Activated T-cell treated with anti-CD3 and anti-CD28 coated beads, Interleukin-2, amount 50 U/mL, for 72 hours (primary cell): ENCODE measurements around the gene PACS2. TPM values are rescaled to one million over a fixed set of nuclear protein-coding genes. Genes with fewer than 3 reads are reported as not detected.

Source experiments
- ATAC-seq, 2 donors: fragments of 150-1000 bp; cut with Tn5 transposase; replicated peaks in 1 of 2; 2 replicates each; pipeline ENCODE4 v1.10.0; 2021; ENCODE audit warnings: moderate library complexity in 2 of 2, mild to moderate bottlenecking in 1 of 2
- DNase-seq, 2 donors: peaks; one replicate each; pipeline ENCODE4 v3.0.0; 2021 to 2022; ENCODE audit warnings: mixed read lengths in 1 of 2
- H3K27ac Mint-ChIP-seq: one replicate; pipeline ENCODE4 v1.8.0; 2022; ENCODE audit warnings: mild to moderate bottlenecking, moderate library complexity, mixed read lengths
- H3K27me3 Mint-ChIP-seq: one replicate; pipeline ENCODE4 v1.8.0; 2022; ENCODE audit warnings: low read depth, mixed read lengths
- H3K36me3 Mint-ChIP-seq, 2 donors: one replicate each; pipeline ENCODE4 v1.8.0; 2022; ENCODE audit warnings: mixed read lengths in 2 of 2, mild to moderate bottlenecking in 1 of 2; ENCODE audit not compliant: insufficient read depth in 2 of 2
- H3K4me1 Mint-ChIP-seq: one replicate; pipeline ENCODE4 v1.8.0; 2022; ENCODE audit warnings: low read depth, mixed read lengths
- H3K4me3 Mint-ChIP-seq, 2 donors: one replicate each; pipeline ENCODE4 v1.8.0; 2022; ENCODE audit warnings: mild to moderate bottlenecking in 2 of 2, mixed read lengths in 2 of 2, moderate library complexity in 2 of 2
- H3K9me3 Mint-ChIP-seq, 2 donors: one replicate each; pipeline ENCODE4 v1.8.0; 2022; ENCODE audit warnings: mixed read lengths in 2 of 2
- total RNA-seq, 2 donors: library from RNA; stranded (reverse); gene quantifications; one replicate each; pipeline ENCODE4 v1.2.3, GENCODE V29; 2022

The PACS2 gene
- total RNA-seq, 2 donors from 2014 or later: 36.5 to 44.9 TPM

- Mint-ChIP-seq H3K4me3 (no peak overlapping the region), H3K36me3 (no peaks in the 10 kb centered on the region), H3K4me1 (peaks cover 7% of the 10 kb centered on the region), H3K9me3 (no peaks in the 10 kb centered on the region), H3K27ac (no peak overlapping the region), H3K27me3 (no peaks in the 10 kb centered on the region)
- DNase-seq (no peak), ATAC-seq (no peak)
Observed at GRCh38 chr14:105390849-105391500, 76.4 kb downstream of the PACS2 start.

DNA sequence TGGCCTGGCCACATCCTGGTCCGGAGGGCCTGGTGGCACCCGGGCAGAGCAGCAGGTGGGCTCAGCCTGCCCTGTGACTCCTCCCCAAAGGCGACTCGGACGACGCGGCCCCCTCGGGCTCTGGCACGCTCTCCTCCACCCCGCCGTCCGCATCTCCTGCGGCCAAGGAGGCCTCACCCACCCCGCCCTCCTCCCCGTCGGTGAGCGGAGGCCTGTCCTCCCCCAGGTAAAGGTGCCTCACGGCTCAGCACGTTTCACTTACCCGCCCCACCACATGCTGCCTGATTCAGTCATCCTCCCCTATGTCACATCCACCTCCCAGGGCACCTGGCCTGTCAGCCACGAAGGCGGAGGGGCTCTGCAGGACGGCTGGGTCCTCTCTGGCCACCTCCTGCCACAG is 77.0 kb downstream of the PACS2 start:
- ATAC-seq (no peak), DNase-seq (no peak)
- Mint-ChIP-seq H3K36me3 (no peaks in the 10 kb centered on the region), H3K4me1 (peaks cover 7% of the 10 kb centered on the region), H3K27me3 (no peaks in the 10 kb centered on the region), H3K27ac (no peak overlapping the region), H3K9me3 (no peaks in the 10 kb centered on the region), H3K4me3 (no peak overlapping the region)

- no peaks in the 10 kb centered on the region for H3K27me3 Mint-ChIP-seq
Observed at GRCh38 chr14:105392131-105393090, 77.9 kb downstream of the PACS2 start.

DNA sequence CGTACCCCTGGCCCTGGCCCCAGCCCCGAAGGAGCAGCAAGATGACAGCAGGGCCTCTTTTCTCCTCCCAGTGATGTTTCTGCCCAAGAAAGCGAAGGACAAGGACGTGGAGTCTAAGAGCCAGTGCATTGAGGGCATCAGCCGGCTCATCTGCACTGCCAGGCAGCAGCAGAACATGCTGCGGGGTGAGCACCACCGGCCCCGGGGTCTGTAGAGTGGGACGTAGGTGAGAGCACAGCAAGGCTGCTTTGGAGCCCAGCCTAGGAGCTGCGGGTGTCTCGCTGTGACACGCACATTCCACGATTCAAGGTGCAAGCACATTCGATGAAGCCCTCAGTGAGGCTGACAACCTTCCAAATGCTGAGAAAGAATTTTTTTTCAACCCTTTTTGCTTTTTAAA is 78.6 kb downstream of the PACS2 start:
- DNase-seq (no peak), ATAC-seq (no peak)
- Mint-ChIP-seq H3K27ac (no peak overlapping the region), H3K9me3 (no peaks in the 10 kb centered on the region), H3K36me3 (no peaks in the 10 kb centered on the region), H3K4me3 (no peak overlapping the region), H3K4me1 (peaks cover 7% of the 10 kb centered on the region), H3K27me3 (no peaks in the 10 kb centered on the region)

More at GRCh38 chr14:105392131-105393090, 77.9 kb downstream of the PACS2 start:
- no peaks in the 10 kb centered on the region for H3K36me3 Mint-ChIP-seq
- ATAC-seq (no peak), DNase-seq (no peak)
- no peaks in the 10 kb centered on the region for H3K9me3 Mint-ChIP-seq
- H3K27ac Mint-ChIP-seq: no peak overlapping the region
- H3K4me1 Mint-ChIP-seq: peaks cover 7% of the 10 kb centered on the region
- H3K4me3 Mint-ChIP-seq: no peak overlapping the region

DNA sequence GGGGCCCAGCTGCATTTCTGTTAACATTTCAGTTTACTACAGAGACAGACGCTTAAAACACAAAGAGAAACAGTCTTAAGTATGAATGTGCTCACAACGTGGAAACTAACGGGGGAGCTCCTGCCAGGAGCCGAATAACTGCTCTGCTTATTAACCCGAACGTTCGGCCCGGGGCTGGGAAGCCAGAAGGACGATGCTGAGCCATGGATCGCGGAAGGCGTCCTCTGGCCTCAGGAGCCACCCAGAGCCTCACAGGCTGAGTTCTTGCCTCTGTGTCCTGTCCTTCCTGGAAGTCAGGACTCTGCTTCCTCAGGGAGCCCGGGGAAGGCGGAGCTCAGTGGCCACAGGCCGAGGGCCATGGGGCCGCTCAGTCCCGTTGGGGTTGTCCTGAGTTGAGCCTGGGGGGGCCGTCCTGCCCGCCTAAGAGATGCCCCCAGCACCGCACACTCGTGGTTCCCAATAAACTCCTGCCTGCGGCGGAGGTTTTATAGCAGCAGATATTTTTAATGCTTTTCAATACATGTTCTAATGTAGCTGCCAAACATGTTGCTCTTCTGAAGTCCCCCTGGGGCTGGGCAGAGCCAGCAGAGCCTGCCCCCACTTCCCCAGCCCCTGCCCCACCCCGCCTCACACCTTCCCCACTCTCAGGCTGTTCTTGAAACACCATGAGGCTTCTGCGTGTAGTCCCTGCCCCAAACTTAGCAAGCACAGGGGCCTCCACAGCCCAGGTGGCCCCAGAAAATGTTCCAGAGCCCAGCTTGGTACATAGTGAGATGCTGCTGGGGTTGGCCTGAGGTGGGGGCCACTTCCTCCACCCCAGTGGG is 80.4 kb downstream of the PACS2 start:
- no peak overlapping the region for H3K4me3 Mint-ChIP-seq
- peaks cover 6% of the 10 kb centered on the region for H3K4me1 Mint-ChIP-seq
- H3K9me3 Mint-ChIP-seq: no peaks in the 10 kb centered on the region
- H3K36me3 Mint-ChIP-seq: peaks cover 0 to 2% of the 10 kb centered on the region in 2 donors
- no peak for DNase-seq
- ATAC-seq: no peak
- no peaks in the 10 kb centered on the region for H3K27me3 Mint-ChIP-seq
- H3K27ac Mint-ChIP-seq: no peak overlapping the region

DNA sequence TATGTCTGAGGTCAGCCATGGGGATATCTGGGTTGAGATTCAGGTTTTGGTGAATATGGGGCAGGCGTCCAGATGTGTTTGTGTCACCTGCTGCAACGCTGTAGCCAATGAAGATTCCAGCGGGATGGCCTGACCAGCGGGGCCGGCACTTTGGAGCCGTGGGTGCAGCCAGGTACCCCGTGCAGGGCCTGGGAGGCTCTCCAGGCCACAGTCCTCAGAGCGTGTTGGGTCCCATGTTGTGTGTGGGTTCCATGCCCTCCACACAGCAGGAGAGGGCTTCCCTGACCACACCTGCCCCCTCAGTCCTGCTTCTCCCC is 80.9 kb downstream of the PACS2 start:
- ATAC-seq (no peak), DNase-seq (no peak)
- no peak overlapping the region for H3K27ac Mint-ChIP-seq
- peaks cover 4 to 5% of the 10 kb centered on the region in 2 donors for H3K36me3 Mint-ChIP-seq
- H3K4me3 Mint-ChIP-seq: no peak overlapping the region
- H3K27me3 Mint-ChIP-seq: no peaks in the 10 kb centered on the region
- peaks cover 0 to 2% of the 10 kb centered on the region in 2 donors for H3K9me3 Mint-ChIP-seq
- peaks cover under 1% of the 10 kb centered on the region for H3K4me1 Mint-ChIP-seq

DNA sequence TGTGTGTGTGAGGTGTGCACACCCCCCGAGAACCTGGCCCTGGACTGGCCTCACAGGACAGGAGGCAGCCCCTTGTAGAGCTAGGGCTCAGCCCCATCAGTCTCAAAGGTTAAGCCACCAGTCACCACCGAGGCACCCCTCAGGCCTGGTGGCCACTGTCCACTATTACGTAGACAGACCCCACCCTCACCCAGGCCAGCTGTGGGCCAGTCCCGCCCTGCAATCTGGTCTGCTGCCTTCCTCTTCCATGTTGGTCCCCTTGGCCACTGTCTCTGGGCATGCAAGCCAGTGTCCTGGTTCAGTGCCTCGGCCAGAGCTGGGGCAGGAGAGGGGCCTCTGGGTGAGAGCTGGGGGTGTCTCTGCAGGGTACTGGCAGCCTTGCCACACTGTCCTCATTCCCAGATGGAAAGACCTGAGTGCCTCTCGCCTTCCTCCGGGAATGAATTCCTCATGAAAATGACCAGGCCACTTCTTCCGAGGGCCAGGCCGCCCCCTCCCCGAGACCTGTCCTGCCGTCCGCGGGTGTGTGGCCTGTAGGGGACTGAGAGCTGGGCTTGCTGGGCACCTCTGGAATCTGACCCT is 82.9 kb downstream of the PACS2 start:
- Mint-ChIP-seq H3K9me3 (peaks cover 0 to 3% of the 10 kb centered on the region in 2 donors), H3K36me3 (peaks cover 12 to 18% of the 10 kb centered on the region in 2 donors), H3K4me1 (no peaks in the 10 kb centered on the region), H3K27ac (peak overlapping the region; percentile 93), H3K27me3 (no peaks in the 10 kb centered on the region), H3K4me3 (peak overlapping the region; percentile 73 to 85)
- DNase-seq (no peak), ATAC-seq (no peak)

- peak within 1 kb of the TSS; percentile 93 for H3K27ac Mint-ChIP-seq
- H3K4me3 Mint-ChIP-seq: peak within 1 kb of the TSS; percentile 85 to 95
- H3K36me3 Mint-ChIP-seq: peaks cover 12 to 18% of the 10 kb centered on the region in 2 donors
- peaks cover 5% of the 10 kb centered on the region for H3K4me1 Mint-ChIP-seq
- peak; percentile 93 to 97 for DNase-seq
- H3K27me3 Mint-ChIP-seq: no peaks in the 10 kb centered on the region
- peak; percentile 90 for ATAC-seq
- peaks cover 0 to 3% of the 10 kb centered on the region in 2 donors for H3K9me3 Mint-ChIP-seq
Observed at GRCh38 chr14:105398044-105398725, 83.6 kb downstream of the PACS2 start, which contains the start of gene TEX22. TSS of gene TEX22 (plus strand) at chr14:105398538. CDS start at chr14:105399341, 803 bp downstream.

GRCh38 chr14:105398726-105399465 is 84.3 kb downstream of the PACS2 start:
- Mint-ChIP-seq H3K36me3 (peaks cover 12 to 18% of the 10 kb centered on the region in 2 donors), H3K9me3 (peaks cover 0 to 3% of the 10 kb centered on the region in 2 donors), H3K27ac (peak overlapping the region; percentile 63), H3K27me3 (no peaks in the 10 kb centered on the region), H3K4me1 (peaks cover 6% of the 10 kb centered on the region), H3K4me3 (peak overlapping the region; percentile 85 to 95)
- peak; percentile 56 to 58 for DNase-seq
- ATAC-seq: peak; percentile 65 to 71

GRCh38 chr14:105399466-105399775 is 84.9 kb downstream of the PACS2 start:
- peaks cover 12 to 18% of the 10 kb centered on the region in 2 donors for H3K36me3 Mint-ChIP-seq
- DNase-seq (no peak), ATAC-seq (no peak)
- peak overlapping the region; percentile 42 for H3K27ac Mint-ChIP-seq
- H3K4me3 Mint-ChIP-seq: peak overlapping the region; percentile 85 to 95
- H3K27me3 Mint-ChIP-seq: no peaks in the 10 kb centered on the region
- H3K4me1 Mint-ChIP-seq: peaks cover 11% of the 10 kb centered on the region
- peaks cover 0 to 3% of the 10 kb centered on the region in 2 donors for H3K9me3 Mint-ChIP-seq

DNA sequence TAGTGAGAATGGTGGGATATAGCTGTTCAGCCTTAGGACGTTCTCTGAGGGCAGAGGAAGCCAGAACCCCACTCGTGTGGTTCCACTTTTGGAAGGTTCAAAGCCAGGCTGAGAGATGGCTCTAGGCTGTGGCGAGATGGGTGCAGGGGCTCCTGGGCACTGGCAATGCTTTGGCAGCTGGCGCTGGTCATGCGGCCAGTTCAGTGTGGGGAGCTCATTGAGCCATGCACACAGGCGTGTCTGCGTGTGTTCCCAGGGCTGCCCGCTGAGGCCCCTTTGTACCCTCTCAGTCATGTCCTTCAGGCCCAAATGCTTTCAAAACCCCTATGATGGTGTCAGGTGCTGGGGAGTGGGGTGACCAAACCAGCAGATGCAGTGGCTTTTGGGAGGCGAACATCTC is 85.5 kb downstream of the PACS2 start:
- Mint-ChIP-seq H3K4me3 (peak overlapping the region; percentile 85 to 95), H3K9me3 (peaks cover 0 to 3% of the 10 kb centered on the region in 2 donors), H3K27ac (no peak overlapping the region), H3K36me3 (peaks cover 12 to 18% of the 10 kb centered on the region in 2 donors), H3K4me1 (peaks cover 17% of the 10 kb centered on the region), H3K27me3 (no peaks in the 10 kb centered on the region)
- ATAC-seq (no peak), DNase-seq (no peak)
